ENCODE results near the gene ANXA2R. TPM values are rescaled to one million over a fixed set of nuclear protein-coding genes. Genes with fewer than 3 reads are reported as not detected.

ANXA2R gene
- total and polyA plus RNA-seq, 9 donors = 1.1 to 2.7 (median 1.6) TPM

Other genes with a start within 250 kb of the ANXA2R start
- gene SELENOP, start 228.4 kb downstream of the ANXA2R start, total RNA-seq = 100 to 1,000 TPM; 339 to 764 (median 590) TPM
- gene SELENOP, start 228.4 kb downstream of the ANXA2R start, polyA plus RNA-seq = 100 to 1,000 TPM; 528 to 715 TPM
- gene ZNF131, start 80.6 kb upstream of the ANXA2R start, total RNA-seq = 10 to 100 TPM; 25.6 to 50.2 (median 37.3) TPM
- gene ZNF131, start 80.6 kb upstream of the ANXA2R start, polyA plus RNA-seq = 10 to 100 TPM; 23.6 to 31.8 TPM
- gene NIM1K, start 151.9 kb upstream of the ANXA2R start, total RNA-seq = under 1 TPM in 6 of 7 donors, not detected in 1; 0.12 to 0.78 (median 0.35) TPM
- gene NIM1K, start 151.9 kb upstream of the ANXA2R start, polyA plus RNA-seq = under 1 TPM; 0.18 to 0.47 TPM

Measured in ovary (tissue), 9 donors.